Nephron progenitor cell (in vitro differentiated cells): ENCODE data around the gene COL5A2.

Experiments
- DNase-seq: peaks from one replicate; pipeline ENCODE4 v3.0.0; 2021
- H3K27ac Mint-ChIP-seq: 2 replicates; pipeline ENCODE4 v1.8.0; 2021; ENCODE audit warnings: mild to moderate bottlenecking, moderate library complexity, mixed read lengths
- H3K27me3 Mint-ChIP-seq: 2 replicates; pipeline ENCODE4 v1.8.0; 2021; ENCODE audit warnings: mild to moderate bottlenecking, low read depth, mixed read lengths; ENCODE audit not compliant: poor library complexity
- H3K36me3 Mint-ChIP-seq: 2 replicates; pipeline ENCODE4 v1.8.0; 2021; ENCODE audit warnings: low read depth, mixed read lengths
- H3K4me1 Mint-ChIP-seq: 2 replicates; pipeline ENCODE4 v1.8.0; 2021; ENCODE audit warnings: mixed read lengths
- H3K4me3 Mint-ChIP-seq: 2 replicates; pipeline ENCODE4 v1.8.0; 2021; ENCODE audit warnings: mild to moderate bottlenecking, moderate library complexity, mixed read lengths
- H3K9me3 Mint-ChIP-seq: 2 replicates; pipeline ENCODE4 v1.8.0; 2021; ENCODE audit warnings: mild to moderate bottlenecking, moderate library complexity, mixed read lengths
- CTCF ChIP-seq: fragments of 200-600 bp; sonication (generic); IDR thresholded peaks from 2 replicates; pipeline ENCODE4 v1.5.0; 2021; ENCODE audit warnings: antibody characterized with exemption

Gene COL5A2

GRCh38 chr2:189165656-189166380 is 13.7 kb downstream of the COL5A2 start:
- no peaks in the 10 kb centered on the region for H3K9me3 Mint-ChIP-seq
- TF ChIP-seq CTCF: no peak
- H3K4me1 Mint-ChIP-seq: peaks cover 53% of the 10 kb centered on the region
- DNase-seq: no peak
- H3K4me3 Mint-ChIP-seq: no peak overlapping the region
- H3K27me3 Mint-ChIP-seq: no peaks in the 10 kb centered on the region
- H3K36me3 Mint-ChIP-seq: peaks cover 13% of the 10 kb centered on the region
- peak overlapping the region; percentile 55 for H3K27ac Mint-ChIP-seq

DNA sequence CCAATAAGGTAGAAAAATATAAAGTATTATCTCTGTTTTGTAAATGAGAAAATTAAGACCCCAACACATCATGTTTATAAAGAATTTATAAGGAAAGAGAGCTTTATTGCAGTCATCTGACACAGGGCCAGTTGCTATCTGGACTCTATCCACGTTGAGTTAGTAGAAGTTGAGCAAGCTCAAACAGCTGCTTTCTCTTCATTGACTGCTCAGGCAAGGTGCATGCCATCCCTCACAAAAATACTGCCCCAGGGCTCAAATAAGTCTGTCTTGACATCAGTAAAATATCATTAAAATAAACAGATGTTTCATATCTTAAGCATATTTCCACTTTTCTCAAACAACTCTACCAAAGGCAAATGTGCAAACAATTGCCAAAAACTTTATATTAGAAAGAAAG is 14.8 kb downstream of the COL5A2 start:
- no peaks in the 10 kb centered on the region for H3K9me3 Mint-ChIP-seq
- no peak overlapping the region for H3K27ac Mint-ChIP-seq
- no peaks in the 10 kb centered on the region for H3K27me3 Mint-ChIP-seq

GRCh38 chr2:189163889-189164288 is 15.7 kb downstream of the COL5A2 start:
- Mint-ChIP-seq H3K9me3 (no peaks in the 10 kb centered on the region), H3K4me1 (peaks cover 54% of the 10 kb centered on the region)

More for the DNA sequence above, 14.8 kb downstream of the COL5A2 start:
- peaks cover 53% of the 10 kb centered on the region for H3K4me1 Mint-ChIP-seq
- H3K36me3 Mint-ChIP-seq: peaks cover 13% of the 10 kb centered on the region
- no peak for DNase-seq
- H3K4me3 Mint-ChIP-seq: no peak overlapping the region
- TF ChIP-seq CTCF: no peak

GRCh38 chr2:189162566-189162965 is 17.0 kb downstream of the COL5A2 start:
- H3K36me3 Mint-ChIP-seq: peaks cover 13% of the 10 kb centered on the region
- peak overlapping the region; percentile 11 for H3K4me3 Mint-ChIP-seq
- no peak for TF ChIP-seq CTCF
- no peaks in the 10 kb centered on the region for H3K27me3 Mint-ChIP-seq
- no peaks in the 10 kb centered on the region for H3K9me3 Mint-ChIP-seq
- DNase-seq: no peak
- peaks cover 56% of the 10 kb centered on the region for H3K4me1 Mint-ChIP-seq
- H3K27ac Mint-ChIP-seq: peak overlapping the region; percentile 82

More at GRCh38 chr2:189163889-189164288, 15.7 kb downstream of the COL5A2 start:
- Mint-ChIP-seq H3K4me3 (no peak overlapping the region), H3K27ac (peak overlapping the region; percentile 49), H3K36me3 (peaks cover 13% of the 10 kb centered on the region), H3K27me3 (no peaks in the 10 kb centered on the region)
- TF ChIP-seq CTCF: no peak
- no peak for DNase-seq

DNA sequence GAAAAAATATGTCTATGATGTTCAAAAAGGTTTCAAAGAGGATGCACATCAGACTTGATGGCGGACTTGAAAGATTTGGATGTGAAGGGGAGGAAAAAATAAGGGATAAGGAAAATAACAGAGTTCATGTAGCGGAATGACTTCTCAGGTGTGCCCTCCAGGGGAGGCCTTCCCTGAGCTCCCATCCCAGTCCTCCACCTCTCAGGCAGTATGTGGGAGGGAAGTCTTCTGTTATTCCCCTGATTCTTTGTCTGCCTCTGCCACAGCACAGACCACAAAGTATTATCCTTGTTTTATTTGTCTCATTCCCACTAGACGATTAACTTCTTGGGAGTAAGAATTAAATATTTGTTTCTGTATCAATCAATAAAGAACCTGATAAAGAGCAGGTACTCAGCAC is 17.7 kb downstream of the COL5A2 start:
- H3K9me3 Mint-ChIP-seq: no peaks in the 10 kb centered on the region
- H3K27me3 Mint-ChIP-seq: no peaks in the 10 kb centered on the region
- peaks cover 9% of the 10 kb centered on the region for H3K36me3 Mint-ChIP-seq
- DNase-seq: no peak
- no peak overlapping the region for H3K4me3 Mint-ChIP-seq
- TF ChIP-seq CTCF: no peak
- peak overlapping the region; percentile 23 for H3K27ac Mint-ChIP-seq
- H3K4me1 Mint-ChIP-seq: peaks cover 52% of the 10 kb centered on the region

- H3K9me3 Mint-ChIP-seq: no peaks in the 10 kb centered on the region
- peaks cover 43% of the 10 kb centered on the region for H3K4me1 Mint-ChIP-seq
- no peak for DNase-seq
- no peaks in the 10 kb centered on the region for H3K36me3 Mint-ChIP-seq
- peak overlapping the region; percentile 12 for H3K27ac Mint-ChIP-seq
- no peaks in the 10 kb centered on the region for H3K27me3 Mint-ChIP-seq
- H3K4me3 Mint-ChIP-seq: no peak overlapping the region
- TF ChIP-seq CTCF: no peak
Measured at GRCh38 chr2:189159717-189160116, 19.8 kb downstream of the COL5A2 start.
